ENCODE results near the gene PLA1A.
"Not testable (repeated sequence)": the region's sequence is repeated elsewhere in the genome, so short reads cannot be mapped to it uniquely, and the experiment has no call there.

The PLA1A gene

DNA sequence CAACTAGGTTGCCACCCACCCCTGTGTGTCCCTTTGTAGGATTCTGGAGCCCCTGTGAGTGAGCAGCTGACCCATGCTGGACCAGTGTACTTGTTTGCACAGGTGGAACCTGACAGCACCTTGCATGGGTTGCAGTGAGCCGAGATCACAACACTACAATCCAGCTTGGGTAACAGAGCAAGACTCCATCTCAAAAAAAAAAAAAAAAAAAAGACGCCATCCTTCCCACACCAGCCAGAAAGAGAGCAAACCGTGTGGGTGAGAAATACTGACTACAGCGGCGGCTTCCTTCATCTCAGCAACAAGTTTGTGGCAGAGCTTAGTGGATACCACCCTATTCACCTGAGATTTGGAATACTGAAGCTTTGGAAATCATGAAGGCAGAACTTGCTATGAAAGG is 37.5 kb upstream of the PLA1A start:
- no peak overlapping the region for H3K4me3 ChIP-seq (ENCODE audit: low read depth, low read length)
- no peak for DNase-seq (ENCODE audit: low read depth, low spot score)
- TF ChIP-seq, protein P1, sequence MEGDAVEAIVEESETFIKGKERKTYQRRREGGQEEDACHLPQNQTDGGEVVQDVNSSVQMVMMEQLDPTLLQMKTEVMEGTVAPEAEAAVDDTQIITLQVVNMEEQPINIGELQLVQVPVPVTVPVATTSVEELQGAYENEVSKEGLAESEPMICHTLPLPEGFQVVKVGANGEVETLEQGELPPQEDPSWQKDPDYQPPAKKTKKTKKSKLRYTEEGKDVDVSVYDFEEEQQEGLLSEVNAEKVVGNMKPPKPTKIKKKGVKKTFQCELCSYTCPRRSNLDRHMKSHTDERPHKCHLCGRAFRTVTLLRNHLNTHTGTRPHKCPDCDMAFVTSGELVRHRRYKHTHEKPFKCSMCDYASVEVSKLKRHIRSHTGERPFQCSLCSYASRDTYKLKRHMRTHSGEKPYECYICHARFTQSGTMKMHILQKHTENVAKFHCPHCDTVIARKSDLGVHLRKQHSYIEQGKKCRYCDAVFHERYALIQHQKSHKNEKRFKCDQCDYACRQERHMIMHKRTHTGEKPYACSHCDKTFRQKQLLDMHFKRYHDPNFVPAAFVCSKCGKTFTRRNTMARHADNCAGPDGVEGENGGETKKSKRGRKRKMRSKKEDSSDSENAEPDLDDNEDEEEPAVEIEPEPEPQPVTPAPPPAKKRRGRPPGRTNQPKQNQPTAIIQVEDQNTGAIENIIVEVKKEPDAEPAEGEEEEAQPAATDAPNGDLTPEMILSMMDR (IDR thresholded peaks at IDR 0.05; ENCODE audit: low read depth, low read length), result no peak
- in situ Hi-C loops (cut with HindIII; ENCODE audit: low sequenced_read_pairs), result no loop called here

DNA sequence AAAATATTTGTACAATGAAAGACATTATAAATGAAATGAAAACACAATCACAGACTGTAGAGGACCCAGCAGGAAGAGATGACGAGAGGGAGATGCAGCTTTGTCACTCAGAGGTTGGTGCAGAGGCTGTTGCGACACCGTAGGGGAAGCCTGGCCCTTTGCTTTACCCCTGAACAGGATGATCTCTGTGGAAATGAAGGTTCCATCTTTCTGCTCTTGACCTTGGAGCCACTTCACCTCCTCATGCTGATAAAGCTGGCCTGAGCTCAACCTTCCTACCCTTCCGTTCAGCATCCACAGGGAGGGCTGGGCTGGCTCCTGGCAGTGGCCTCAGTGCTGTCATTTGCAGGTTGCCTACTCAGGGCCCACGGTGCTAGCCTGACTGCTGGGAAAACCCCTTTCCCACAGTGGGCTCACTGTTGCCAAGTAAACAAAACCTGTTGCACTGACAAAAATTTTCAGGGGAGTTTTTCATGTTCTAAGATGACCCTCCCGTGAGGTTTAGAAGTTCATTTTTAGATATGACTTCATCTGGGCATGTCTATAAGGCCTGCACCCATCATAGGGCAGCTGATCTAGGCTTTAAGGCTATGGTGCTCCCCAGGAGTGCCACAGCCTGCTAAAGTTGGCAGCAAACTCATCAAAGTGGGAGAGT is 35.3 kb upstream of the PLA1A start:
- no peak overlapping the region for H3K4me3 ChIP-seq (ENCODE audit: low read depth, low read length)
- no peak for DNase-seq (ENCODE audit: low read depth, low spot score)
- TF ChIP-seq, protein P1 (IDR thresholded peaks at IDR 0.05; ENCODE audit: low read depth, low read length), result no peak
- in situ Hi-C loops (cut with HindIII; ENCODE audit: low sequenced_read_pairs), result no loop called here

DNA sequence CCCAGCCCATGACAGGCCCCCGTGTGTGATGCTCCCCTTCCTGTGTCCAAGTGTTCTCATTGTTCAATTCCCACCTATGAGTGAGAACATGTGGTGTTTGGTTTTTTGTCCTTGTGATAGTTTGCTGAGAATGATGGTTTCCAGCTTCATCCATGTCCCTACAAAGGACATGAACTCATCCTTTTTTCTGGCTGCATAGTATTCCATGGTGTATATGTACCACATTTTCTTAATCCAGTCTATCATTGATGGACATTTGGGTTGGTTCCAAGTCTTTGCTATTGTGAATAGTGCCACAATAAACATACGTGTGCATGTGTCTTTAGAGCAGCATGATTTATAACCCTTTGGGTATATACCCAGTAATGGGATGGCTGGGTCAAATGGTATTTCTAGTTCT is 34.4 kb upstream of the PLA1A start:
- DNase-seq (ENCODE audit: low read depth, low spot score); in situ Hi-C loops (cut with HindIII; ENCODE audit: low sequenced_read_pairs); H3K4me3 ChIP-seq (ENCODE audit: low read depth, low read length): not testable (repeated sequence)

DNA sequence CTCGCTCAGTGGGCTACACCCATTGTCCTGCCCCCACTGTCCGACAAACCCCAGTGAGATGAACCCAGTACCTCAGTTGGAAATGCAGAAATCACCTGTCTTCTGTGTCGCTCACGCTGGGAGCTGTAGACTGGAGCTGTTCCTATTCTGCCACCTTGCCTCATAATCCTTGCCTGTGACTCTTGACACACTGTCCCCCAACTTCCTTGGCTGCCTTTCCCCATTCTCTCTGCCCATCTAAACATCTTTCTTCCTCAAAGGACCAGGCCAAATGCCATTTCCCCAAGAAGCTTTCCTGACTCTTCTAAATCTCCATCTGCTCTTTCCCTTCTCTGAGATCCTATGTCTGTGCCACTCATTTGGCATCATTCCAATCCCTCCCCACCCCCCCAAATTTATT is 28.5 kb upstream of the PLA1A start:
- no peak overlapping the region for H3K4me3 ChIP-seq (ENCODE audit: low read depth, low read length)
- no peak for DNase-seq (ENCODE audit: low read depth, low spot score)
- TF ChIP-seq, protein P1 (IDR thresholded peaks at IDR 0.05; ENCODE audit: low read depth, low read length), result no peak
- in situ Hi-C loops (cut with HindIII; ENCODE audit: low sequenced_read_pairs), result no loop called here

DNA sequence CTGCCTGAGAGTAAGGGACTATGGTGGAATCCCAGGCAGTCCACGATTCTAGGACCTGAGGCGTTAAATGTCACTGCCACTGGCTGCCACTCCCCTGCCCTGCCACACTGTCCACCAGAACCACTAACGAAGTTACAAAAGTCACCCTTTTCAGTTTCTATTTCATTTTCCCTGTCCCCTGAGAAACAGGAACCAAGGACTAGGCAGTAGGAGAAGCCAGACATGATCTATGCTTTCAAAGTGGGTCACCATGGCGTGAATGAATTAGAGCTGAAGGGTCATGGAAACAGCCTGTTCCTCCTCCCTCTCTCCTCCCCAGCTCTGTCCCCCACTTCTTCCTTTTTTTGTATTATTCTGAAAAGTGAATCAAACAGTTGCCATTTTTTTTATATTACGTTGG is 27.5 kb upstream of the PLA1A start:
- no peak for DNase-seq (ENCODE audit: low read depth, low spot score)
- no peak overlapping the region for H3K4me3 ChIP-seq (ENCODE audit: low read depth, low read length)
- TF ChIP-seq, protein P1 (IDR thresholded peaks at IDR 0.05; ENCODE audit: low read depth, low read length), result no peak
- in situ Hi-C loops (cut with HindIII; ENCODE audit: low sequenced_read_pairs), result no loop called here

DNA sequence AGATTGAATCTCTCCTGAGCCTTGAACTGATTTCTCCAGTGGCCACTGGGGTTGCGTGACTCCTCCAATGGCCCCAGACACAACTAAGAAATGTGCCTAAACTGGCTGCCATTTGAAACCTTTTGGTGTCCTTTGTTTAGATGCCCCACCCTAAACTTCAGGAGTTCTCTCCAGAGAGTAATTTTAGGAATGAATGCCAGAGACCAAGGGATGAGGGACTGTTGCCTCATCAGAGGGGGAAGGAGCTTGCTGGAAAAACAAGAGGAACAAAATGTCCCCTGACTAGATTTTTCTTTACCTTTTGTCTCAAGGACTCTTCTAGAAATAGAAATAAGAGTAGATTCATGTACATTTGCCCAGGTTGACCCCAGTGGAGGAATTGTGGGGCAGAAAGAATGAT is 26.5 kb upstream of the PLA1A start:
- no peak overlapping the region for H3K4me3 ChIP-seq (ENCODE audit: low read depth, low read length)
- TF ChIP-seq, protein P1 (IDR thresholded peaks at IDR 0.05; ENCODE audit: low read depth, low read length), result no peak
- in situ Hi-C loops (cut with HindIII; ENCODE audit: low sequenced_read_pairs), result no loop called here
- DNase-seq (ENCODE audit: low read depth, low spot score), result no peak

DNA sequence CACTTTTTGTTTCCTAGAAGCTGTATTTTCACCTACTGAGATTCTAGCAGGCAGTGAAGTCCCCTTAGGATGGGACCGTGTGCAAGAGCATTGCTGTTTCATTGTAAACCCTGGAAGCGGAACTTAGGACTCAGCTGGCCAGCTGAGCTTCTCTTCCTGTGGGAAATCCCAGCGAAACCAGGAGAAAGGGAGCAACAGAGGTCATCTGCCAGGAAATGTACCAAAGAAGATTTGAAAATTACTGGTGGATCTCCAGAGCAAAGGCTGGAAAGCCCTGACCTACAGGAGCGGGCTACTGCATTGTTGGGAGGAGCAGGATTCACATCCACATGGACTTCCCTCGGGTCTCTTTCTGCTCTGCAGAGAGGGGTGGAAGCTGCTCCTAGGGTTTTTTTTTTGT is 26.0 kb upstream of the PLA1A start:
- TF ChIP-seq, protein P1 (IDR thresholded peaks at IDR 0.05; ENCODE audit: low read depth, low read length), result no peak
- no peak for DNase-seq (ENCODE audit: low read depth, low spot score)
- H3K4me3 ChIP-seq (ENCODE audit: low read depth, low read length), result no peak overlapping the region
- in situ Hi-C loops (cut with HindIII; ENCODE audit: low sequenced_read_pairs), result no loop called here

Measured in astrocyte of the spinal cord (primary cell).